Measurements from ENCODE around the gene LHFPL3. TPM values are rescaled to one million over a fixed set of nuclear protein-coding genes. Genes with fewer than 3 reads are reported as not detected.

The LHFPL3 gene
- total RNA-seq, 1 experiment from 2014 or later, result not detected

DNA sequence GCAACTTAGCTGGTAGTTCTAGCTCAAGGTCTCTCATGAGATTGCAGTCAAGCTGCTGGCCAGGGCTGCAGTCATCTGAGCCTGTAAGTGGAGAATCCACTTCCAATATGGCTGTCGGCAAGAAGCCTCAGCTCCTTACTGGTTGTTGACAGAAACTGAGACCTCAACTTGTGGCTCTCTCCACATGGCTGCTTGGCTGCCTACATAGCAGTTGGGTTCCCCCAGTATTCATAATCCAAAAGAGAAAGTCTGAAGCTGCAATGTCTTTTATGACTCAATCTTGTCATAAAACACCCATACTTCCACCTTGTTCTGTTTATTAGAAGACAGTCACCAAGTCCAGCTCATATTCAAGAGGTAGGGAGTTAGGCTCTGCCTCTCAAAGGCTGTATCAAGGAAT, 350.7 kb downstream of the LHFPL3 start:
- H2AFZ ChIP-seq (ENCODE audit: low read length), result no peak overlapping the region
- no peak overlapping the region for H3K4ac ChIP-seq (ENCODE audit: low read depth, low read length)
- H3K23me2 ChIP-seq (ENCODE audit: insufficient read length, low read depth, low read length, poor library complexity, severe bottlenecking), result no peaks in the 10 kb centered on the region
- H3K56ac ChIP-seq (ENCODE audit: insufficient read length, low read depth, low read length), result no peak overlapping the region
- Mint-ChIP-seq H3K4me1 (no peaks in the 10 kb centered on the region; a peak in 1 of 4 replicates), H3K9me3 (no peaks in the 10 kb centered on the region), H3K27me3 (ENCODE audit: low read depth) (peaks cover 1% of the 10 kb centered on the region; the same call in 1 of the 2 replicates), H3K36me3 (ENCODE audit: insufficient read depth in 1 of 3, low read depth in 3 of 3) (no peaks in the 10 kb centered on the region; a peak in 1 of 7 replicates), H3K4me3 (no peak overlapping the region), H3K27ac (no peak overlapping the region)
- no peak overlapping the region for H2BK20ac ChIP-seq (ENCODE audit: low read depth, low read length, poor library complexity, severe bottlenecking)
- no CpG with 5 or more reads among the region's 1 CpG for WGBS (ENCODE audit: extremely low coverage, insufficient read length, low lambda C conversion rate)
- no peaks in the 10 kb centered on the region for H3K9me3 ChIP-seq (ENCODE audit: control insufficient read depth, low read depth, low read length)
- no peak overlapping the region for H4K5ac ChIP-seq (ENCODE audit: insufficient read length, low read depth, low read length)
- no peaks in the 10 kb centered on the region for H4K20me1 ChIP-seq (ENCODE audit: control insufficient read depth, insufficient read depth, insufficient read length)
- H3K14ac ChIP-seq (ENCODE audit: insufficient read depth, low read length), result no peak overlapping the region
- H2BK12ac ChIP-seq (ENCODE audit: insufficient read length, low read depth, low read length), result no peak overlapping the region
- no peak overlapping the region for H3K4me2 ChIP-seq (ENCODE audit: insufficient read depth, insufficient read length, low read length)
- H3K27ac ChIP-seq (ENCODE audit: insufficient read length, low read depth, low read length), result no peak overlapping the region
- no peaks in the 10 kb centered on the region for H3K79me1 ChIP-seq (ENCODE audit: insufficient read depth, low read depth, low read length, poor library complexity, severe bottlenecking)
- TF ChIP-seq, protein P1, sequence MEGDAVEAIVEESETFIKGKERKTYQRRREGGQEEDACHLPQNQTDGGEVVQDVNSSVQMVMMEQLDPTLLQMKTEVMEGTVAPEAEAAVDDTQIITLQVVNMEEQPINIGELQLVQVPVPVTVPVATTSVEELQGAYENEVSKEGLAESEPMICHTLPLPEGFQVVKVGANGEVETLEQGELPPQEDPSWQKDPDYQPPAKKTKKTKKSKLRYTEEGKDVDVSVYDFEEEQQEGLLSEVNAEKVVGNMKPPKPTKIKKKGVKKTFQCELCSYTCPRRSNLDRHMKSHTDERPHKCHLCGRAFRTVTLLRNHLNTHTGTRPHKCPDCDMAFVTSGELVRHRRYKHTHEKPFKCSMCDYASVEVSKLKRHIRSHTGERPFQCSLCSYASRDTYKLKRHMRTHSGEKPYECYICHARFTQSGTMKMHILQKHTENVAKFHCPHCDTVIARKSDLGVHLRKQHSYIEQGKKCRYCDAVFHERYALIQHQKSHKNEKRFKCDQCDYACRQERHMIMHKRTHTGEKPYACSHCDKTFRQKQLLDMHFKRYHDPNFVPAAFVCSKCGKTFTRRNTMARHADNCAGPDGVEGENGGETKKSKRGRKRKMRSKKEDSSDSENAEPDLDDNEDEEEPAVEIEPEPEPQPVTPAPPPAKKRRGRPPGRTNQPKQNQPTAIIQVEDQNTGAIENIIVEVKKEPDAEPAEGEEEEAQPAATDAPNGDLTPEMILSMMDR (conservative IDR thresholded peaks at IDR 0.05), result no peak
- no peak overlapping the region for H3K18ac ChIP-seq (ENCODE audit: insufficient read length, low read depth, low read length)
- no peak overlapping the region for H2AK5ac ChIP-seq (ENCODE audit: insufficient read length, low read length)
- H4K91ac ChIP-seq (ENCODE audit: insufficient read length, low read depth, low read length), result no peak overlapping the region
- H3T11ph ChIP-seq (ENCODE audit: low read length), result no peak overlapping the region
- no peak overlapping the region for H2BK120ac ChIP-seq (ENCODE audit: low read depth, low read length, poor library complexity, severe bottlenecking)
- H3K4me1 ChIP-seq (ENCODE audit: insufficient read depth, low read length), result no peaks in the 10 kb centered on the region; the same call in 1 of the 2 replicates
- H3K9ac ChIP-seq (ENCODE audit: extremely low read depth, insufficient read length, low read length), result no peak overlapping the region
- no peak overlapping the region for H2BK15ac ChIP-seq (ENCODE audit: low read depth, low read length)
- H3K23ac ChIP-seq (ENCODE audit: insufficient read length, low read depth, low read length), result no peak overlapping the region
- DNase-seq, result no peak
- no peak overlapping the region for H2BK5ac ChIP-seq (ENCODE audit: insufficient read length, low read length)
- no peaks in the 10 kb centered on the region for H3K27me3 ChIP-seq (ENCODE audit: insufficient read depth, low read length)
- H4K8ac ChIP-seq (replicated peaks; ENCODE audit: insufficient read length, low read depth, low read length), result no peak overlapping the region
- H3K79me2 ChIP-seq (ENCODE audit: insufficient read depth, low read length), result no peaks in the 10 kb centered on the region
